Measurements from ENCODE around the gene CDC37L1.

CDC37L1 gene

DNA sequence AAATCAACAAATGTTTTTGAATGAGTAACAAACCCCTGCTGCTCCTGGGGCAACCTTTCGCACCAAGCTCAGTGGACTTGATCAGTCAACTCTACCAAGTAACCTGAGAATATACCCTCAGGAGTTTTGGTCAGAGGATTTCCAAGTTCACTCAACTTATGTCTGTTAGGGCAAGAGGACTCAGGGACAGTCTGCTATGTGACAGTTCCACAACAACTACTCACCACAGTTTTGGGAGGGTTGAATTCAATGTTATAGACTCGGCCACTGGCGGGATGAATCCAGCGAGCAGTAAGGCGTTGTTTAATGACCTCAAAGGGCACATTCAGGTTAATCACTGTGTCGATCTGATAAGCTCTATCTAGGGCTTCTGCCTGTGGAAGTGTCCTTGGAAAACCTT is 39.5 kb downstream of the CDC37L1 start:
- TF ChIP-seq, protein P1, sequence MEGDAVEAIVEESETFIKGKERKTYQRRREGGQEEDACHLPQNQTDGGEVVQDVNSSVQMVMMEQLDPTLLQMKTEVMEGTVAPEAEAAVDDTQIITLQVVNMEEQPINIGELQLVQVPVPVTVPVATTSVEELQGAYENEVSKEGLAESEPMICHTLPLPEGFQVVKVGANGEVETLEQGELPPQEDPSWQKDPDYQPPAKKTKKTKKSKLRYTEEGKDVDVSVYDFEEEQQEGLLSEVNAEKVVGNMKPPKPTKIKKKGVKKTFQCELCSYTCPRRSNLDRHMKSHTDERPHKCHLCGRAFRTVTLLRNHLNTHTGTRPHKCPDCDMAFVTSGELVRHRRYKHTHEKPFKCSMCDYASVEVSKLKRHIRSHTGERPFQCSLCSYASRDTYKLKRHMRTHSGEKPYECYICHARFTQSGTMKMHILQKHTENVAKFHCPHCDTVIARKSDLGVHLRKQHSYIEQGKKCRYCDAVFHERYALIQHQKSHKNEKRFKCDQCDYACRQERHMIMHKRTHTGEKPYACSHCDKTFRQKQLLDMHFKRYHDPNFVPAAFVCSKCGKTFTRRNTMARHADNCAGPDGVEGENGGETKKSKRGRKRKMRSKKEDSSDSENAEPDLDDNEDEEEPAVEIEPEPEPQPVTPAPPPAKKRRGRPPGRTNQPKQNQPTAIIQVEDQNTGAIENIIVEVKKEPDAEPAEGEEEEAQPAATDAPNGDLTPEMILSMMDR (IDR thresholded peaks at IDR 0.05; ENCODE audit: low read length, missing control alignments): no peak
- H3K4me3 ChIP-seq (replicated peaks; ENCODE audit: low read depth, low read length): no peak overlapping the region
- no peak for DNase-seq (ENCODE audit: low read depth)

DNA sequence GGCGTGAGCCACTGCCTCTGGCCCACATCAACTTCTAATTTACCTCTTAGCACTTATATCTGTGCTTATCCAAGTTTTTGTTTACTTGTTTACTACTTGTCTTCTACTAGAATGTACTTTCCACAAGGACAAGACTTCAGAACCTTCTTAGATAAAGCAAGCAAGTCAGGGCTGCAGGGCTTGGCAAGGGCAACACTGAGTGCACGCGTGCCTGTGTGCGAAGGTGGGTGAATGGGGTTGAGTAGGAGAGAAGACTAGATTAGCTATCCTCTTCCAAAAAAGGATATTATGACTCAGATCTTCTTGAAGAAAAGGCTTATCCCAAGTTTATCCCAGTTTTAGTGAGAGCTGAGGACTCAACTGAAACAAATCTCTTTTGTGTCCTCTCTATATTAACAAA is 42.4 kb downstream of the CDC37L1 start:
- no peak for DNase-seq (ENCODE audit: low read depth)
- TF ChIP-seq, protein P1 (IDR thresholded peaks at IDR 0.05; ENCODE audit: low read length, missing control alignments): no peak
- no peak overlapping the region for H3K4me3 ChIP-seq (replicated peaks; ENCODE audit: low read depth, low read length)

DNA sequence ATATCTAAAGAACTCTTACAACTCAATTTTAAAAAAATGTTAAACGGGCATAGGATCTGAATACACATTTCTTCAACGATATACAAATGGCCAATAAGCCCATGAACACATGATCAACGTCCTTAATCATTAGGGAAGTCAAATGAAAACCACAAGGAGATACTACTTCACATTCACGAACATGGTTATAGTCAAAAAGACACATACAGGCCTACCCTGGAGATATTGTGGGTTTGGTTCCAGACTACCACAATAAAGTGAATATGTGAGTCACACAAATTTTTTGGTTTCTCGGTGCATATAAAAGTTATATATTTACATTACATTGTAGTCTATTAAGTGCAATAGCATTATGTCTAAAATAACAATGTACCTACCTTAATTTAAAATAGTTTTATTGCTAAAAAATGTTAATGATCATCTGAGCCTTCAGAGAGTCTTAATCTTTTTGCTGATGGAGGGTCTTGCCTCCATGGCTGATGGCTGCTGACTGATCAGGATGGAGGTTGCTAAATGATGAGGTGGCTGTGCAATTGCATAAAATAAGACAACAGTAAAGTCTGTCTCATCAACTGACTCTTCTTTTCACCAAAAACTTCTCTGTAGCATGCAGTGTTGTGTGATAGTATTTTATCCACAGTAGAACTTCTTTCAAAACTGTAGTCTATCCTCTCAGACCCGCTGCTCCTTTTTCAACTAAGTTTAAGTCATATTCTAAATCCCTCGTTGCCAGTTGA is 46.5 kb downstream of the CDC37L1 start:
- TF ChIP-seq, protein P1 (IDR thresholded peaks at IDR 0.05; ENCODE audit: low read length, missing control alignments): no peak

DNA sequence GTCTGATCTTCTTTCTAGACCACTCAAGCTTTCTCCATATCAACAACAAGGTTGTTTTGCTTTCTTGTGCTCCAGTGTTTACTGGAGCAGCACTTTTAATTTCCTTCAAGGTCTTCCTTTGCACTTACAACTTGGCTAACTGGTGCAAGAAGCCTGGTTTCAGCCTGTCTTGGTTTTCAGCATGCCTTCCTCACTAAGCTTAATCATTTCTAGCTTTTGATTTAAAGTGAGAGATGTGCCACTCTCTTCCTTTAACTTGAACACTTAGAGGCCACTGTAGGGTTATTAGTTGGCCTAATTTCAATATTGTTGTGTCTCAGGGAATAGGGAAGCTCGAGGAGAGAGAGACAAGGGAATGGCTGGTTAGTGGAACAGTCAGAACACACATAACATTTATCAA is 48.2 kb downstream of the CDC37L1 start:
- no peak overlapping the region for H3K4me3 ChIP-seq (replicated peaks; ENCODE audit: low read depth, low read length)
- DNase-seq (ENCODE audit: low read depth): no peak
- TF ChIP-seq, protein P1 (IDR thresholded peaks at IDR 0.05; ENCODE audit: low read length, missing control alignments): no peak

More for the DNA sequence above, 46.5 kb downstream of the CDC37L1 start:
- H3K4me3 ChIP-seq (replicated peaks; ENCODE audit: low read depth, low read length): no peak overlapping the region
- DNase-seq (ENCODE audit: low read depth): no peak

DNA sequence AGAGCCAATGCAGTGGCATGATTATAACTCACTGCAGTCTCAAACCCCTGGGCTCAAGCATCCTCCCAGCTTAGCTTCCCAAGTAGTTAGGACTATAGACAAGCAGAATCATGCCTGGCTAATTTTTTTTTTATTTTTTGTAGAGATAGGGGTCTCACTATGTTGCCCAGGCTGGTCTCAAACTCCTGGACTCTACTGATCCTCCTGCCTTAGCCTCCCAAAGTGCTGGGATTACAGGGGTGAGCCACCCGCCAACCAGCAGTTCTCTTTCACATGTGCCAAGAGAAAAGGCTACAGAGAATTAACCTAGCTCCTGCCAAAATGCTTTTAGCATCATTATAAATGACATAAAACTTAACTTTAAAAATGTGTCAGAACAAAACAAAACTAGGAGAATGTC is 53.5 kb downstream of the CDC37L1 start:
- no peak overlapping the region for H3K4me3 ChIP-seq (replicated peaks; ENCODE audit: low read depth, low read length)
- TF ChIP-seq, protein P1 (IDR thresholded peaks at IDR 0.05; ENCODE audit: low read length, missing control alignments): no peak
- no peak for DNase-seq (ENCODE audit: low read depth)

DNA sequence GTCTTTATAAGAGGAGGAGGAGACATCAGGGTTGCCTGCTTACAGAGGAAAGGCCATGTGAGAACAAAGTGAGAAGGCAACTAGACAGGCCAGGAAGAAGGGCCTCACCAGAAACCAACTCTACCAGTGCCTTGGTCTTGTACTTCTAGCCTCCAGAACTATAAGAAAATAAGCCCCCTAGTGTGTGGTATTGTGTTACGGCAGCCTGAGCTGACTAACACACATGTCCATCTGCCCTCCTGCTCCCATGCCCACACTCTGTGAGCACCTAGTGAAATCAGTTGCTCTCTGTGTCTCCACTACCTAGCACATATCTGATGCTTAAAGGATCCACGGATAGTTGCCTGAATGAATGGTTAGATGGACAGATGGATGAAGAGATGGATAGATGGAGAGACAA is 54.8 kb downstream of the CDC37L1 start:
- TF ChIP-seq, protein P1 (IDR thresholded peaks at IDR 0.05; ENCODE audit: low read length, missing control alignments): no peak
- H3K4me3 ChIP-seq (replicated peaks; ENCODE audit: low read depth, low read length): no peak overlapping the region
- no peak for DNase-seq (ENCODE audit: low read depth)

Measured in fibroblast of pulmonary artery (primary cell).